Hematopoietic multipotent progenitor cell treated with erythropoietin and hydrocortisone succinate and interleukin-3 and kit ligand, for 17 days (in vitro differentiated cells): ENCODE measurements around the gene FMN1.

Experiments used
- DNase-seq: peaks from one replicate; pipeline ENCODE4 v3.0.0-alpha.2; 2015; ENCODE audit warnings: low spot score

Gene FMN1

DNA sequence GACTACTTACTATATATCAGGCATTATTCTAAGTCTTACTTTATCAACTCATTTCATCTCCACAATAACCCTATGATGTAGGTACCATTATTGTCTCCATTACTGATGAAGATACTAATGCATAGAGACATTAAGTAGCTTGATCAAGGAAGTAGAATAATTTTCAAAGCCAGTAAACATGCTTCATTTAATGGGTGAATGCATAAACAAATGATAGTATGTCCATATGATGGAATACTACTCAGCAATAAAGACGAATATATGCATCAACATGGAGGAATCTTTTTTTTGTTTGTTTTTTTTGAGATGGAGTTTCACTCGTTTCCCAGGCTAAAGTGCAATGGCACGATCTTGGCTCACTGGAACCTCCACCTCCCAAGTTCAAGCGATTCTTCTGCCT lies 184.9 kb downstream of the FMN1 start:
- DNase-seq, result no peak

DNA sequence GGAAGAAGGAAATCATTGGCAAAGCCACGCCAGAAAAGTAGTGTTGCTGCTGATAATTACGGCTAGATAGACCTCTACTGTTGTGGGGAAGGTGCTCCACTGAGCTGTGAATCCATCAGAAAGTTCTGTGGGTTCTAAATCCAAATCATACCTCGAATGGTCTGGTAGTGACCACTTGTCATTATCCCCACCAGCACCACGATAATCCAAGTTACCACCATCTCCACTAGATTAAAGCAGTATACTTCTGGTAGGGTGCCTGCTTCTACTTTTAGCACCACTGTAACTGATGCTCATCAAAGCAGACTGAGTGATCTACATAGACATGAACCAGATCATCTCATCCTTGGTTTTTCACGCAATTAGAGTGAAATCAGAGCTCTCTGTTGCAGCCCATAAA lies 185.5 kb downstream of the FMN1 start:
- no peak for DNase-seq

DNA sequence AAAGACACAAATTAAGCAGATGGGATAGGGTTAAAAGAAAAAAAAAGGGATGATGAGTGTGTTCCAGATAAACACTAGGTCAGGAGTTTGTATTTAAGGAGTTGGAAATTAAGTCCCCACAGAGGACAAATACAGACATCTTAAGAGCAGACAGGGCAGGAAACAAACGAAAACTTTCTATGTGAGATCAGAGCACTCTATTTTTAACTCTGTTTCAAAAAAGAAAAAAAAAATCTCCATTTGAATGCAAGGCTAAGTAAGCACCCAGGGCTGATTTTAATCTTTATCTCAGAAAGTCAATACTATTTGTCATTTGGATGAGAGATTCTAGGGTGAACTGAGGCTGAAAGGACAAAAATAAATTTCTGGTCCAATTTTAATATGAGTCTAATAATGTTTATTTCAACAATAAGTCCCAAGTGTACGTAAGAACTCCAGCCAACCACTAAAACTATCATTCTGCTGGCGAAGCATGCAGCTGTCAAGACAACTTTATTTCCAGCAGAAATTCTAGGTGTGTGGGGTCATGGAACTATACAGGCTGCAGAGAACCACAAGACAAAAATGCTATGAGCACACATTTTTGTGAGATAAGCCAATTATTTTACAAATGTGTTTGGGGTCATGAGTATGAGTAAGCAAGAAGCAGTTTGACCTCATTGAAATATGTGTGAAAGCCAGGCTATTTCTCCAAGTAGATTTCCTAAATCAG lies 186.1 kb downstream of the FMN1 start:
- DNase-seq, result no peak

DNA sequence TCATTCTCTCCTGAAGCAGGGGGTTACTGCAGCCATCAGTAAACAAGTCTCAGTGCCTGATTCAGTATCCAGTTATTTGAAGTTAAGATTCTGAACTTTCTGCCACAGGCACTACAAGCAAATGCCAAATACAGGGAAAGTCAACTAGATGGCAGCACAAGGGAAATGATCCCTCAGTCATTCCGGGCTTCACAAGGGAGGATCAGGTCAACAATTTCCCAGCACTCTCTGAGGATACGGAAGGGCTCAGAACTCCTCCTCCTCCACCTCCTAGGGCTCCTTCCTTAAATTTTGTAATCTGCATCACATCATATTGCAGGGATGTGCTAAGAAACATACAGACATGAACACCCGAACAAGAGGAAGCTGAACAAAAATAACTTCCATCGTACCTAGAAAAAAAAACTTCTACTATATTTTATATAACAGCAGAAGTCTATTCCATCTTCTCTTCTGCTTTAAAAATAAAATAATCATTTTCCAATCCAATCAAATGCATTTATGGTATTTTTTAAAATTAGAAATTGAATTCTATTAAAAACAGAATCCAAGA lies 187.1 kb downstream of the FMN1 start:
- no peak for DNase-seq

DNA sequence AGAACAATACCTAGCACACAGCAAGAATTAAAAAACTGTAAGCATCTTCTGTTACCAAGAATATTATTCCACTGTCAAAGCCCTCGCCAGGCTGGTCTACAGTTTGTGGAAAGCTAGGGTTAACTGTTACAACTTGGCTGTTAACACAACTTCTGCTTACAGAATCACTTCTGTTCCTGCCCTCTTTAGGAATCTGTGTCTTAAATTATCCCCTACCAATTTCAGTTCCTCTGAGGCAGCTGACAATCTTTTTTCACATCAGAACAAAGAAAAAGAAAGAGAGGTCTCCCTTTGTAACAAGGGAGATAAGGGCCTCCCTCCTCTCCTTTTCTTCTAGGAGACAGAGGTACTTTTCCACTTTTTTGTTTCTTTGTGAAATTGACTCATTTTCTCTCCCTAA lies 188.9 kb downstream of the FMN1 start:
- DNase-seq, result no peak

DNA sequence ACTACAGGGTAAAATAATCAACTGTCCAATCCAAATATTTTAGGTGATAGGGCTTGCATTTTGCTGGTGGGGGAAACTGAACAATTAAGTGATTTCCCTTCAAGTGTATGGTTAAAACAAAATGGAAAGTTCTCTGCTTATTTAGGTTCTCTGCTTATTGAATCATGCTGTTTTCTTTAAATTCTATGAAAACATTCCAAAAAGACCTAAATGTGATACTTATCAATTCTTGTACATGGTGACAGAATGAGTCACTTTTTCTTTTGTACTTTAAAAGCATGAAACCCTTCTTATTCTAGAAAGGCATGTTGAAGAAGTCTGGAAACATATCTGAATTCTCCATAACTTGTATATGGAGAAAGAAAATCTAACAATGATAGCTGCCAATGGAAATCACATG lies 192.6 kb downstream of the FMN1 start:
- DNase-seq, result no peak

DNA sequence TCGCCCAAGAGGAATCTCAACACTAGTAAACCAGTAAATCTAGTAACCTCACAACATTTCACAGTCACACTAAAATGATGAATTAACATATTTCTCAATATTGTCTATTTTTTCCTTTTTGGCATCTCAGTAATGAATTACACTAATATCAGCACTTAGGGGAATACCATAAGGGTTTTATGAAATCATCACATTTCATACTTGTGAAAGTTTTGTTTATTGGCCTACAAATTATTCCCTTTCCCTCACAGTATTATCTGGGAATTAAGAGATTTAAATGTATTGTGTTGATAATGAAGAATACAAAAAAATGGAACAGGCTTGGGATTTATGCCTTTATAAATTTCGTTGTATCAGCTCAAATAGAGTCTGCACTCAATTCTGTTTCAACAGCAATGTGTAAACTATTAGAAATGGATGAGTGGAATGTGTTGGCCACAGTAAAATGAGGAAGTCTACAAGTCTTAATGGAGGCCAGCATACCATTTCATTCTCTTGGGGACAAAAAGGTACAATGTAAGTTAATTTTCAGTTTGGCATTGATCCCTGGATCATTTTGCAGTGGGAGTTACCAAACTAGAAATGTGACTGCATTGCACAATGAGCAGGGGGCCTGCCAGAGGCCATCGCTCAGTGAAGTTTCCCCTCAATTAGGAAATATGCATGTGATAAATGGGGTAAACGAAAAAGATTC lies 195.4 kb downstream of the FMN1 start:
- no peak for DNase-seq

DNA sequence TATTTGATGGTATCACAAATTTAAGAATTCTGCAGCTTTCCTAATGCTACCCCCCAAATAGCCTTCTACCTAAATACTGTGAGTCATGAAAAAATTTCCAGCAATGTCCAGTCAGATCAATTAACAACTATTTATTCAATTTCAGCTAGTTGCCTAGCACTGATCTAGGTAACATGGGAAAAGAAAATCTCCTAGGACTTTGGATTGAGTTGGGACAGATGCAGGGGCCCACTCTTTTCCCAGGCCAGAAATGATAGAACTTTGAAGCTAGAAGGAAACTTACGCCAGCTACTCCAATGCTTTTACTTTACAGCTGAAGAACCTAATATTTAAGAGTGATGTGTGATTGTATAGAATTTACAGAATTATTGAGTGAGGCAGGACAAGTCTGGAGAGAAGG lies 196.3 kb downstream of the FMN1 start:
- no peak for DNase-seq

DNA sequence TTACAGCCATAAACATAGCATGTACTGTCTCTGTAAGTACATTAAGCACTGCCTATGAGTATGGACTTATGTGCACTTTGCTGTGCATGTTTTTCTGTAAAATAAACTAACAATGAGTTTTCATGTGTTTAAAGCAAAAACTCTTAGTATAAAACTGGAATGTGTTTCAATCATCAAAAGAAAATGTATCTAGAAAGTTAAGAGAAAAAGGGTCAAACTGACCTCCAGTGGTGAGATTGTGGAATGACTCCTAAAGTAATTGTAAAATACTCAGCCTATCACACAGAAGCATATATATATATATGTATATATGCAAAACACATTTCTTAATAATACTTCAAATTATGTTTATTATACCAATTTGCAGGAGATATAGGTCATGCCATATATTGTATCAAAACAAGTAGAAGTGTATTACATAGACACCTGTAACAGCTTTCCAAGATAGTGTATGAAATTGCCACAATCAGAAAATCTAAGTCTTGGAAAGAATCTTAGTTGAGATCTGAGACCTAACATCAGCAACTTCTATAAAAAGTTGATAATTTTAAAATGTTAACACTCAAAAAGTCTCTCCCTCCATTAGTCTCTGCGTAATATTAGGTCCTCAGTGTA lies 199.6 kb downstream of the FMN1 start:
- no peak for DNase-seq

DNA sequence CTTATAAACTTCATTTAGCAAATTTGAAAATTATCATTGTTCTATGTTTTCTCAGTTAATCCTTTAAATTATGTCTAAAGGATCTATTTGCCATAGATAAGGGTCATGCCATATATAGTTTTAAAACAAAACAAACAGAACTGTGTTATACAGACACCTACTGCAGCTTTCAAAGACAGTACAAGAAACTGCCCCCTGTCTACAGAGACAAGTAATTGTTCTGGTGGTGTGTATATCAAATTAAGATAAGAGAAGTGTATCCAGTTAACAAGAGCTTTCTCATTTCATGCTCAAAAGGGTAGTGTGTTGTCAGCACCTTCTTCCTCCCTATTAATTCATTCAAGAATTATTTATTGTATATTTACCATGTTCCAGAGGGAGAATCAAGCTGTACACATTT lies 201.2 kb downstream of the FMN1 start:
- DNase-seq, result no peak

DNA sequence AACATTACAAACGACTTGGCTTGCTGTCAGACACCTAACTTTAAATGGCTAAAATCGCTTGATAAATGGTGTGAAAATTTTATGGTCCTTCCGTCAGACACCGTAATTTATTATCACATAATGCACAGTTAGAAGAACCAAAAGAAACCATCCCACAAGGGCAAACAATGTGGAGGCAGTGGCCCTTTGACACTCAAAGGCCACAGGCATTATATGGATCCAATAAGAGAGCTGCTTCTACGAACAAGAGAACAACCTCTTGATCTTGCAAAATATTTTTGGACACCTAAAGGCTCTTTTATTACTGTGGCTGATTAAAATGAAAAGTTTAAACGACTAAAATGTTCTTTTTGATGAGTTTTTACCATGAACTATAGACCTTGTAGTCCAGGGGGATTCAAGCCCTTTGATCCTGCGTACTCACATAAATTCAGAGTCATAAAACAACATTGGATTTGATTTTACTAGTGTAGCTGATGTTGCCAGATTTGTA lies 202.8 kb downstream of the FMN1 start:
- DNase-seq, result no peak

DNA sequence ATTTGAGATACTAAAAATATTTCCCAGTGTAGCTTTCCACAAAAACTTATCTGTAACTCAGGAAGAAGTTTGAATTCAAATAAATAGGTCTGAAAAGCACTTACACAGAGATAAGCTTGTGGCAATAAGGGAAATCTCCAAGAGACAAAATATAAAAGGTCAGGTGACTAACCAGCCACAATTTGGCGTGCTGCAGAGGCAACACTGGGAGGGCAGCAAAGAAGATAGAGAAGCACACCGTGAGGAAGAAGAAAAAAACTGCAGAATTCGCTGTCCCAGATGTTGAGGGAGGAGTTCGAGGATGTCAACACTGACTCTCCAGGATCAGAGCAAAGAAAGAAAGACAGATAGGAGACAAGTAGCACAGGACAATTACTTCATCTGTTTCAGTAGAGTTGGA lies 204.4 kb downstream of the FMN1 start:
- DNase-seq, result no peak

DNA sequence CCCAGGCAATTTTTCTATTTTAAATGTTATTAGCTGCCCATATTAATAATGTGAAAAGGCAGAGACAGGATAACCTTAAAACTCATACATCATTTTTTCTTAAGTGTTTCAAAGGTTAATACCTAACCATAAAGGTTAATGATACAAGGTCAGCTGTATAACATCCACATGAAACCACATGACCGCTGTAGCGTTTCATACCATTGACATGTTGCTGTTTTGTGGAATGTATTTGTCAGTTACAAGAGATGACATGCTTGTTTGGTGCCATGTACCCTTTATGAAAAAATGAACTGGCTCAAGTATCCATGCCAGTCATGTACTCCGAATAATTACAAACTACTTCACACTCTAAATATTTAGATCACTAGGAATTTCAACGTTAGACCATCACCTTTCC lies 207.4 kb downstream of the FMN1 start:
- DNase-seq, result no peak

DNA sequence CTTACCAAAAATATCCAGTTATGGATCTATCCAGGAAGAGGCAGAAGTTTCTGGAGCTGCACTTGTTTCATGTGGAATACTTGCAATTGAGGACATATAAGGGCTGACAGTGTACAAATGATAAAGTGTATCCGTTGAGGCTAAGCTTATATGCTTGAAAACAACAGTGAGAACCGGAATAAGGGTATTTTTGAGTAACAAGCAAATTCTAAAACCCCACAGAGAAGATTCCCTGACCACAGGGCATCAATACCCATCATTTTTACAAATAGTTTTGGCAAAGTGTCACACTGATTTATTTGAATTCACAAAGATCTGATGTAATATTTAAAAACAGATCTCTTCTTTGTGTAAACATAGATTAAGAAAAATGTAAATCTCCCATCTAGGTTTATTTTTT lies 208.4 kb downstream of the FMN1 start:
- DNase-seq, result no peak

DNA sequence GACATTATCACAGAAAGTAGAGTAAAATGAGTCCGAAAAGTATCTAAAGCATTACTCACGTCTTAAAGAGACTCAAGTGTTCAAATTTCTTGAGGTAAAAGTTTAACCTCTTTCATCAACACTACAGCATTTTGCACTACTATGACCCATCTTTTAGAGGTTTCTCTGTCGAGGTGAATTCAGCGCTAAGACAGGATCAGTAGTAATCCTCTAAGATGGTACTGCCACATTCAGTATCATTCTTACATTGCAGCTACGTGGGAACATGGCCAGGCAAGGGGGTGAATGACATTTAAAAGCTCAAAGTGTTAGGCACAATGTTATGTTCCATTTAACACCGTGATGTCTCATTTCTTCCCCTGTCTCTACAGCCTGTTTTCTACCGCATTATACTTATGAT lies 210.8 kb downstream of the FMN1 start:
- DNase-seq, result no peak

DNA sequence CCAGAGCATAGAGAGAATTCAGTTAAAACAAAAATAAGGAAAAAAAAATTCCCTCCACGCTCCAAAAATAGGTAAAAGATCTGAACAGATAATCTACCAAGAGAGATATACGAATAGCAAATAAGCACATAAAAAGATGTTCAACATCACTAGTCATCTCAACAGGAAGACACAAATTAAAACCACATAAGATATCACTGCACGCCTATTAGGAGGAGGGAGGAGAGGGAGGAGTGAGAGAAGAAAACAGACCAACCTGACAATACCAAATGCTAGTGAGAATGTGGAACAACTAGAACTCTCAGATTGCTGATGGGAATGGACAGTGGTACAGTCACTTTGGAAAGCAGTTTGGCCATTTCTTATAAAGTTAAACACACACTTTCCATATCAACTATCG lies 212.5 kb downstream of the FMN1 start:
- no peak for DNase-seq

DNA sequence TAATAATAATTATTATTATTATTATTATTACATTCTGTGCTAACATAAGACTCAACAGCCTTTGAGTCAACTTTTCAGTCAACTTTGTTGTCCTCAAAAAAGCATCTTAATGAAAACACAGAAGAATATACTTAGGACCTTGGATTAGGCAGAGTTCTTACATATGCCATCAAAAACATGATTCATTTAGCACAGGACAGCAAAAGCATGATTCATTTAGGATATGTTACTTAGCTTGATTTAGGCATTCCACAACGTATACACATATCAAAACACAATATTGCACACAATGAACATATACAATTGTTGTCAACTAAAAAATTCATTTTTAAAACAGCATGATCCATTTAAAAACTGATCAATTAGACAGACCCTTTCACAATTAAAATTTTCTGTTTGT lies 213.0 kb downstream of the FMN1 start:
- DNase-seq, result no peak

DNA sequence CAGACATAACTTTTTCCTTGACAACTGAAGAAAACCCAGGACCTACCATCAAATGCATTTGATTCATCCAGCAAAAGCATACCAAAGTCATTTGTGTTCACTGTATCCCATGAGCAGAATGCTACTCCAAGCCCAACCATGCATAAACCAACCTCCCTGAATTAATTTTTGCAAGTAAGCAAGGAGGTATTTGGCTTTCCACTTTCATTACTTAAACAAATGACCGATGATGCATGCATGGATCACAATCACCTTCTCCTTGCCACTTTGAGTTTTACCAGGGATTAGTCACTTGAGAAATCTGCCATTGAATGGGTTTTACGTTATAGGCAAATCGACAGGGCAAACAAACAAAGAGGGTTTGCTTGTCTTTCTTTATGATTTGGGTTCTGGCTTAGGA lies 214.8 kb downstream of the FMN1 start:
- no peak for DNase-seq

DNA sequence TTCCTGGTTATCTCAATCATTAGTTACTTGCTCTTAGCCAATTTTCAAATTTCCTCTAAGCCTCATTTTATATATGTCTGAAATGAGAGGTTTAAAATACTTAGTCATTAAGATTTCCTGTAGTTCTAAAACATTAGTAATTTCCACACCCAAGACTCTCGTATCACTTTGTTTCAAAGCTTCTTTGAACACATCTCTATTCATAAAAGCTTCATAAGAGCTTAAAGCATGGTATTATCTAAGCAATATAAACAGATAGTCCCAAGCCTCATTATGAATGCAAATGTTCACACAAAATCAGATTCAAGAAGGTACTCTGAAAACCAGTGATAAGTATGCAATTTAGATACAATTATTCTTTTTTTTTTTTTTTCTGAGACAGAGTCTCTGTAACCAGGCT lies 217.0 kb downstream of the FMN1 start:
- DNase-seq, result no peak

DNA sequence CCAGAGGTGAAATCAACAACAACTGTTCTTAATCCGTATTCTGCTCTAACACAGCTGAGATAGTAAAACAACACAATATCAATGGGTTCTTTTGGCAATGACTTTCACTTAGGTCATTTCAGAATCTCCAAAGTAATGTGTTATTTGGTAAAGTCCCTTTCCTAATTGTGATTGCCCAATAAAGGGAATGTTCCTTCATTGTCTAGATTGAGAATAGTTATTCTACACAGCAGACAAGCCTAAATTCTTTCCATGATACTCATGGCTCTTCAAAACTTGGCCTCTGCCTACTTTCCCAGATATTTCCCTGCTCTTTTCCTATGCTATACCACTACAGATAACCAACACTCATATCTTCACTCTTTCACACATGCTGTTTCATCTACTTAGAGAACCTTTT lies 219.8 kb downstream of the FMN1 start:
- DNase-seq, result no peak

DNA sequence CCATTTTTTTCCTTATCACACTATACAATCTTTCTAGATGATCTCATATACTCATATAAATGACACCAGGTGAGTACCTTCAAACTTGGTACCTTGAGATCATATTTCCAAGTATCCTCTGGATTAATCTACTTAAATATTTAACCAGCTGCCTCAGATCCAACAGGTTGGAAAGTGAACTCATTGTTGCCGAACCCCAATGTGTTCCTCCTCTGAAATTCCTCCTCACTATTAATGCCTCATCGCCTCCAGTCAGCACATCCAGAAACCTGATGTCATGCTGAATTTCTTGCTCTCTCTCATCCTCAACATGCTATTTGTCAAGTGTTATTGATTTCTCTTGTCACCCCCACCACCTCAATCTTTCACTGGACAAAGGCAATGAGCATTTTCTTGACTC lies 221.8 kb downstream of the FMN1 start:
- DNase-seq, result no peak

DNA sequence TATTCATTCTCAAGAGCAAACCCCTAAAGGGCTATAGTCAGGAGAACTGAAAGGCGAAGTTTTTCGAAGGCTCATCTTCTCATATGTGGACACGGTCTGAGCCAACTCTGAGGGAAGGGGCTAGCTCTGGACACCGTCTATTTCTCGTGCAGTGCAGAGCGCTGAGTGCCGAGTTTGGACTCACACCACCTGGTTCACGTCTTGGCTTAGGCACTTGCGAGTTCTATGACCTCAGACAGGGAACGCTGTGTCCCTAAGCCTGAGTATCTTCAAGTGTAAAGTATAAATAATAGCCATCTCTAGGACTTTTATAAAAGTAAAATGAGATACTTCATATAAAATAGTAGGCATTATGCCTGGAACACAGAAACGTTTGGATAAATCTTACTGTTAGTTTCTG lies 223.7 kb downstream of the FMN1 start:
- DNase-seq, result no peak

DNA sequence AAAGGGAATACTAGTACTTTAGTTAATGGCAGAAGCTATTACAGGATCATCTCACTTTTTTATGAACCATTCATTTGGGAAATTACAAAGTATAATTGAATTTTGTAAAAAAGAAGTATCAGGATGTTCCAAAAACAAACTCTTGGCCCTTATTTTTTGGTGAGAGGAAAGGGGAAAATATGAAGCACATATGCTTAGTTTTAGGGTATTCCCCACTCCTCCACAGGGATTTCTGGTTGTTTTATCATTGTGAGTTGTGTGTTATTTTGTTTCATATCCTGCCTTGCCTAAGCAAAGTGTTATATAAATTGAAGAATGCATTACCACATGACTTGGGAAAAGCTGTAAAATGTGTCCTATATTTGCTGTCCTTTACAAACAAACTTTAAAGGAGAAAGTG lies 227.0 kb downstream of the FMN1 start:
- DNase-seq, result no peak
